GM18951 (cell line): ENCODE measurements around the gene USP48.

Source experiments
- POLR2A ChIP-seq: IDR thresholded peaks from 4 replicates; pipeline ENCODE4 v1.6.1; 2011; ENCODE audit warnings: mild to moderate bottlenecking; ENCODE audit not compliant: insufficient read length, insufficient read depth; ENCODE audit errors: extremely low read depth
- in situ Hi-C: fragments of 300-500 bp; cut with MboI; formaldehyde crosslinking; loops from one replicate; pipeline ENCODE4 v1.12.0; 2022; ENCODE audit warnings: low sequenced_read_pairs, mixed read lengths, inconsistent platforms; ENCODE audit not compliant: unreplicated experiment

USP48 gene

DNA sequence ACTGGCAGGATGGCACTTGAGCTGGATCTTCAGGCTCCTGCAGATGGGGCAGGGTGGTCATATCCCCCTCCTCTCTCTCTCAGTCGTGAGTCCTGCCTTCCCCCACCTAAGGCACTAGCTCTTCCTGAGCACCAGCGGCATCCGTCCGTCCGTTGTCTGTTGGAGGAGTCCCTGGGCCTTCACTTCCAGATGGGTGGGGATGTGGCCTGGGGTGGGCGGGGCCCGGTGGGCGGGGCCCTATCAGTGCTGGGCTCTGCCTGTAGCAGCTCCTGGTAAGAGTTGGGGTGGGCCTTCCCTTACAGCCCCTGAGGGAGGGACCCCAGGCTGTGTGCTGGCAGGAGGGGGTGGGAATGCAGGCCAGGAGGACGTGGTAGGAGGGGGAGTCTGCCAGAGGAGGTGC lies 39.4 kb upstream of the USP48 start:
- in situ Hi-C loops, result no loop called here

GRCh38 chr1:21821385-21822019 lies 38.6 kb upstream of the USP48 start:
- no peak for TF ChIP-seq POLR2A
- in situ Hi-C loops, result no loop called here

More for the DNA sequence above, 39.4 kb upstream of the USP48 start:
- no peak for TF ChIP-seq POLR2A

DNA sequence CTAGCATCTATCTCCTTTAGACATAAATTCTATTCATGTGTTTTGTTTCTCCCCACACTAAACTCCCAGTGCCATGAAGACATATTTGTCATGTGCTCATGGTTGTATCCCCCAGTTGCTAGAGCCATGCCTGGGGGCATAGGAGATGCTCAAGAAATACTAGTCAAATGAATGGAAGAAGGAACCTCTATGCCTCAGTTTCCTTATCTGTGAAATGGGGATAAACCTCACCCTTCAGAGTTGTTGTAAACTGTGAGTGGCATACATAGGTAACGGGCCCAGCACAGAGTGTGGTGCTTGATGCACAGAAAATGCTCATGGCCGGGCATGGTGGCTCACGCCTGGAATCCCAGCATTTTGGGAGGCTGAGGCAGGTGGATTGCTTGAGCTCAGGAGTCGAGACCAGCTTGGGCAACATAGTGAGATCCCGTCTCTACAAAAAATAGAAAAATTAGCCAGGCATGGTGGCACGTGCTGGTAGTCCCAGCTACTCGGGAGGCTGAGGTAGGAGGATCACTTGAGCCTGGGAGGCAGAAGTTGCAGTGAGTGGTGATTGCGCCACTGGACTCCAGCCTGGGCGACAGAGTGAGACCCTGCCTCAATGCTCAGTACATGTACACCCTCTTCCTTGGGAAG lies 37.8 kb upstream of the USP48 start:
- TF ChIP-seq POLR2A, result no peak
- in situ Hi-C loops, result no loop called here

- TF ChIP-seq POLR2A, result no peak
- in situ Hi-C loops, result no loop called here
Observed at GRCh38 chr1:21818656-21819055, 35.7 kb upstream of the USP48 start.

- TF ChIP-seq POLR2A, result no peak
- in situ Hi-C loops, result no loop called here
Observed at GRCh38 chr1:21816602-21817302, 33.8 kb upstream of the USP48 start.

DNA sequence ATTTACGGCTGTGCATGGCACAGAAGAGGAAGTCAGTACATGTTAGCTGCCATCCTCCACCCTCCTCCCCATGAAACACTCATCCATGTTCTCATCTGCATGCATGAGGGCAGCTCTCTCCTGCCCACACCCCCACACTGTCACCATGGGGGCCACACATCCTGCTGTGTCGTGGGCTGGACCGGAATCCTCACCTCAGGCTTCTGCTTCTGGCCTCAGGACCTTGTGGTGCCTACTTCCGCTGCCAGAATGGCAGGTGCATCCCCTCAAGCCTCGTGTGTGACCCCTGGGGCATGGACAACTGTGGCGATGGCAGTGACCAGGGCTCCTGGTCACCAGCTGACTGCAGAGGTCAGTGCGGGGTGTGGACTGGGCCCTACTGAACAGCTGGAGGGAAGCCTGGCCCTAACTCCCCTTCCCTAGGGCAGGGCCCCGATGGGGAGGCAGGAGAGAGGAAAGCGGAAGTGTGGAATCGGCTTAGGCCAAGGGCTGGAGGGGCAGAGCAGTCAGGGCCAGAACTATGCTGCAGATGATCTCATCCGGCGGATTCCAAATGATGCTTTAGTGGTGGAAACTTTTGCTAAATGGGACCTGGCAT lies 32.9 kb upstream of the USP48 start:
- in situ Hi-C loops, result no loop called here
- no peak for TF ChIP-seq POLR2A

GRCh38 chr1:21814981-21815582 lies 32.1 kb upstream of the USP48 start:
- in situ Hi-C loops, result no loop called here
- no peak for TF ChIP-seq POLR2A

- in situ Hi-C loops, result no loop called here
- TF ChIP-seq POLR2A, result peak; percentile 27
Observed at GRCh38 chr1:21814241-21814918, 31.4 kb upstream of the USP48 start.

DNA sequence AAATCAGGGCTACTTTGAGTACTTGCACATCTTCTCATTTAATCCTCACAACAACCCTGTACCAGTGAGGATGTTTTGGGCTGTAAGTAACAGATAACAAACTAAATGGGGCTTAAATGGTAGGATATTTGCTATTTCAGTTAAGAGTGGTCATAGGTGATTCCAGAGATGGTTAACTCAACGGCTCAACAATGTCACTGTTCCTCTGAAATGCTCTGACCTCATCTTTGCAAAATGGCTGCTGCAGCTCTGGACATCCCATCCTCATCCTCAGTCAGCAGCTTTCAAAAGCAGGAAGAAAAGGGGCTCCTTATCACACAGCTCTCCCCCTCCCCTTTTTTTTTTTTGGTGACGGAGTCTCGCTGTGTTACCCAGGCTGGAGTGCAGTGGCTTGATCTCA lies 30.6 kb upstream of the USP48 start:
- TF ChIP-seq POLR2A, result no peak
- in situ Hi-C loops, result no loop called here

- TF ChIP-seq POLR2A, result no peak
- in situ Hi-C loops, result no loop called here
Observed at GRCh38 chr1:21811875-21812305, 28.9 kb upstream of the USP48 start, which contains the start of gene LDLRAD2. Gene LDLRAD2 (plus strand): TSS chr1:21812265. CDS start chr1:21812452, 187 bp downstream.

DNA sequence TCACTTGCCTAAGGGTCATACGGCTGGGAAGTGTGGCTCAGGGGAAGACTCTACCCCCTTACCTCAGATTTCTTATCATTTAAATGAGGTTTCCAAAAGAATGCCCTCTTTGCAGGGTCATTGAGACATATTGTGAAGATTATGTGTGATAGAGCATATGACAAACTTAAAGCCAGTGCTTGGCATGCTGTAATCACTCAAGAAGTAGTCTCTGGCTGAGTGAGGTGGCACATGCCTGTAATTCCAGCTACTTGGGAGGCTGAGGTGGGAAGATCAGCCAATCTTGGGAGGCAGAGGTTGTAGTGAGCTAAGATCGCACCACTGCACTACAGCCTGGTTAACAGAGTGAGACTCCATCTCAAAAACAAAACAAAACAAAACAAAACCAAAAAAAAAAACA lies 21.6 kb upstream of the USP48 start:
- in situ Hi-C loops, result no loop called here
- TF ChIP-seq POLR2A, result no peak

- in situ Hi-C loops, result no loop called here
- TF ChIP-seq POLR2A, result no peak
Observed at GRCh38 chr1:21801100-21801499, 18.2 kb upstream of the USP48 start.

GRCh38 chr1:21799730-21800129 lies 16.8 kb upstream of the USP48 start:
- in situ Hi-C loops, result no loop called here
- no peak for TF ChIP-seq POLR2A

DNA sequence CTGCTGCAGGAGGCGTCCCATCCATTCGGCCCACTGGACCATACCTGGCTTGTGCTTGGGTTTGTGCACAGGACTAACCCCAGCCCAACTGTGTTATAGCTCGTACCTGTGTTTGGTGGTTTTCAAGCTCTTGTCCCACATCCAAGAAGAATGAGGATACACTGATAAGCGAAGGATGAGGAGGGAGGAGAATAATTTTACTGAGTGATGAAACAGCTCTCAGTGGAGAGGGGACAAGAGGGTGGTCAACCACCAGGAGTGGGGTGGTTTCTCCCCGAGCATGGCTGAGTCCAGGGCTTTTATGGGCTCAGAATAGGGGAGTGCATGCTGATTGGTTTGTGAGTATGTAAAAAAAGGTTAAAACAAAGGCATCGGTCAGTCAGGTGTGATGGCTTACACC lies 12.1 kb upstream of the USP48 start:
- in situ Hi-C loops, result no loop called here
- TF ChIP-seq POLR2A, result no peak
